Endothelial cell of hepatic sinusoid (primary cell): ENCODE measurements around the gene ACTL6B.

ENCODE experiments used
- in situ Hi-C: cut with HindIII; loops from 2 replicates; pipeline ENCODE4 v1.10.0; 2017; ENCODE audit warnings: low sequenced_read_pairs

ACTL6B gene

DNA sequence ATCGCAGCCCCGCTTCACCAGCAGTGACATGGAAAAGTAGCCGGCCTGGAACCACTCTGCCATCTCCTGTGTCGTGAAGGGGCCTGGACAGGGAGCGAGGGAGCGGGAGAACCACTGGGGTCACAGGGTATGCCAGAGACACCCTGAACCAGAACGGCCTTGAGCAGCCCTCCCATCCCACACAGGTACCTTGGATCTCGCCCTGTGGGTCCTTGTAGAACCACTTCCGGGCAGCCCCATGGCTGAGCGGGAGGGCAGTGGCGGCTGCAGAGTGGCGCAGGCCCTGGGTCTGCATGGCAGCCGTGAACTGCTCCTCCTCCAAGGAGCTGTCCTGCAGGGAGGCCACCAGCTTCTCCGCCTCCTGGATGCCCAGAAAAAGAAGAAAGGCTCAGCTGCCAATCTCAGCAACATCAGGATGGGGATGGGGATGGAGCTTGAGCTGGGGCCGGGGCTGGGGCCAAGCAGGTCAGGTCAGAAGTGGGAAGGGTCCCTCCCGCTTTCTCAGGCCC is 28.3 kb upstream of the ACTL6B start:
- in situ Hi-C loops, result no loop called here

DNA sequence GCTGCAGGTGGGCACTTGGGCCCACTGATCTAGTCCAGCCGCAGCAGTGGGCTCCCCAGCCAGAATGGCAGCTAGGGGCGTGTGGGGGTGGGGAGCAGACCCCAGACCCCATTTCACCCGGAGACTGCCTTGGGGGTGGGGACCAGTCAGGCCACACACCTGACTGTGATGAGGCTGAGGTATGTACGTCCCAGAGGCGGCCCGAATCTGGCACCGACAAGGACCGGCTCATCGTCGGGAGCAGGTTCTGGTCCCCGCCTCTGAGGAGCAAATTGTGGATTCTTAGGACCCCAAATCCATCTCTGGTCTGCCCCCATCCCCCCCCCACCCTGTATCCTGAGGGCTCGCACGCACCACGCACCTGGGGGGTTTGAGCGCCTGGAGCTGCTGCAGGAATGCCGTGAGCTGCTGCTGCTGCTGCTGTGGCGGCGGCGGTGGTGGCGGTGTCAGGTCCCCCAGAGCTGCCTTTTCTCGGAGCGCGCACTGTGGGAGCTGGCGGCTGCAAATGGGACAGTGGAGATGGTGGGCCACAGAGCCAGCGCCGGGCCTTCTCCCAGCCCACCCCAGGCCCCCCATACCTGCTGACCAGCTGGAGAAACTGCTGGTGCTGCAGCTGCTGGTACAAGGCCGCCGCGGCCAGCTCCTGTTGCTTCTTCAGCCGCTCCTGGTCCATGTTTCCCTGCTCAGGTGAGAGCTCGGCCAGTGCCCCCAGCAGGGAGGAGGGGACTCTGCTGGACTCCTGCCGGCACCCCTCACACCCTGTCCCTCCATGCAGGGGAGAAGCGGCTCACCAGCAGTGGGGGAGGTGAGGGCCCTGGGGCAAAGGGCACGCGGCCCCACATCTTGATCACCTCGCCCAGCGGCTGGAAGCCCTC is 27.6 kb upstream of the ACTL6B start:
- in situ Hi-C loops, result no loop called here

DNA sequence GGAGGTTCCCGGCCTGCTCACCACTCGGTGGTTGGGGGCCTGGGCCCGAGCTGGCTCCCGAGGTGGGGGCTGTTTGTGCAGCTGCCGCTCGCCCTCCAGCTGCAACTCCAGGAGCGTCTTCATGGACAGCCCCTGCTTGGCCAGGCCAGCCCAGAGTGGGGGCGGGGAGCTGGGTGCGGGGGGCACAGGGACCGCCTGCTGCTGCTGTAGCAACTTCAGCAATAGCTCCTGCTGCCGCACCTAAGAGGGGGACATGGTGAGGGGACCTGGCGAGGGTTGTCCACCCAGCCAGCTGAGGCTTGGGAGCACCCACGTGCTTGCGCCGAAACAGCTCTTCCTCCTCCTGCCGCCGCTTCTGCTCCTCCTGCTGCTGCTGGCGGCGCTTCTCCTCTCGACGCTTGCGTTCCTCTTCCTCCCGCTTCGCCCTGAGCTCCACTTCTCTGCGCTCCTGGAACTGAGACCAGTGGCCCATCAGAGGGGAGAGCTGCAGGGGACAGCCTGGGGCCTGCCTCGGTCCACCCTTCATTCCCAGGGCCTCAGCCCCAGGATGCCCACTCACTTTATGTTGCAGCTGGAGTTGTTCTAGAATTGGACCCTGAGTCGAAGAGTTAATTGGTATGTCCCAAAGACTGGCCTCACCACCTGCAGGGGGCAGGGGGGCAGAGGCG is 26.9 kb upstream of the ACTL6B start:
- in situ Hi-C loops, result no loop called here

DNA sequence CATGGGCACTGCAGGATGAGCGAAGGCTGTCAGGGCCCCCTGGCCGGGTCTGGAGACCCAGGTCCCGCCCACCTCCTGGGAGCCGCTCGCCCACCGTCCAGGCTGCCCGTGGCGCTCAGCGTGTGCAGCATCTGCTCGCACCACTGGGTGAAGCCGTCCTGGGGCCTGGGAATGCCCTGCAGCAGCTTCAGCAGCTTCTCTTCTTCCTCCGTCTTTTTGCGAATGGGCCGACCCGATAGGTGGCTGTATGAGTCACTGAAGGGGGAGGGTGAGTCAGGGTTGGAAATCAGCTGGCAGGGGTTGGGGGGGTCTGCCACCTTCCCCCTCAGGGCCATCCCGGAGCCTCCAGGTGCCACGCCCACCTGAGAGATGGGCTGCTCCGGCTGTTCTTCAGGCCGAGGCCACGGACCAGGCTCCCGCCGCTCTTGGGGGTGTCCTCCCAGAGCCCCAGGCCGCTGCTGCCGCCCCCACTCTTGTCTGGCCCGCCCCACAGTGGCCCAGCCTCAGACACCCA is 26.0 kb upstream of the ACTL6B start:
- in situ Hi-C loops, result no loop called here

DNA sequence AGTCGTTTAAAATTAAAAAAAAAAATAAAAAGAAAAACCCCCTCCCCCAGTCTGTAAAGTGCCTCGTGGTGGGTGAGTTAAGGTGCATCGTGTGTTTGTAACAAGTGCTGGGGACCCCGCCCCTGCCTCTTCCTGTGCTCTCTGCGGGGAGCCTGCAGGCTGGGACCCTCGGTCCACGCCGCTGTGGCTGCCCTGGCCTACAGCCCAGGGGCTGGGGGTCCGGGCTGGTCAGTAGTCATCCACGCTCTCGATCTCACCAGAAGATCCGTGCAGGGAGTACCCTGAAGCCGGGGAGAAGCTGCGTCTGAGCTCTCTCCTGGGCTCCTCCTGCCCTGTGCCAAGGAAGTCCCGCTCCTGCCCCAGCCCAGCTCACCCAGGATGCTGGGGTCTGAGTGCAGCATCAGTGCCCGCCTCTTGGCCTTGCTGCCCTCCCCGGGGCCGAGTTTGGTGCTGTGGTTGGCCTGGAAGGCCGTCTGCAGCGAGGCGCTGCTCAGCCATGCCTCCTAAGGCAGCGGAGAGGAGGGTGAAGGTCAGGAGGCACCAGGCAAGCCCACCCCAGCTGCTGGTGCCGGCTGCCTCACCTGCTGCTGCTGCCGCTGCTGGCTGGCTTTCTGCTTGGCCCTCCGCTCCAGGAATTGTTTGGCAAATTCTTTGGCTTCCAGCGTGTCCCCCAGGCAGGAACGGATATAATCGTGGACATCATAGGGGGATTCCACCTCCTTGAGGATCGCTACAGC is 25.4 kb upstream of the ACTL6B start:
- in situ Hi-C loops, result no loop called here

DNA sequence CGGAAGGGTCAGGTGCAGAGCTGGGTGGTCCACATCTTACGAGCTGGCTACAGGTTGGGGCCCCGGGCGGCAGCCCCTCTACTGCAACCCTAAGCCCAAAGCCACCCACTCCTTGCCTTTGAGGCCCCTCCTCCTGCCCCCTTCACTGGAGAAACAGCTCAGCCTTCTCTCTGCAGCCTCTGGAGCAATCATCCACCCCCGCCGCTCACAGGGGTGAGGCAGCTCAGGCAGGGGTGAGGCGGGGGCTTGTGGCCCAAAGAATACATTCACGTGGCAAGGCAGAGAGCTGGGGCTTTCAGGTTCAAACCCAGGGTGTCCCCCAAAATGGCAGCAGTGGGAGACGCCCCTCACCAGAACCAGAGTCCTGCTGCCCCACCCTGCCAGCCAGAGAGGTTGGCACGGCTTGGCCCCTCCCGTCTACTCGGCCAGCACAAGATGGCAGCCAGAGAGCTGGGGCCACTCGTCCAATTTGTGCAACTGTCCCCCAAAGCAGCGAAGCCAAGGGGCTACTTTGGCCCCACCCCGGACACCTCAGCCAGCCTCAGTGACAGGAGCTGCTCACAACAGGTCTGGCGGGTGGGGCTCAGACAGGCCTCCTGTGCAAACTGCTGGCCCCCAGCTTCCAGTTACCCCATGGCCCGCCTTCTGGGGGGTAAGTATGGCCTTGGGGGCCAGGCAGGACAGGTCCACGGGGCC is 24.5 kb upstream of the ACTL6B start:
- in situ Hi-C loops, result no loop called here

DNA sequence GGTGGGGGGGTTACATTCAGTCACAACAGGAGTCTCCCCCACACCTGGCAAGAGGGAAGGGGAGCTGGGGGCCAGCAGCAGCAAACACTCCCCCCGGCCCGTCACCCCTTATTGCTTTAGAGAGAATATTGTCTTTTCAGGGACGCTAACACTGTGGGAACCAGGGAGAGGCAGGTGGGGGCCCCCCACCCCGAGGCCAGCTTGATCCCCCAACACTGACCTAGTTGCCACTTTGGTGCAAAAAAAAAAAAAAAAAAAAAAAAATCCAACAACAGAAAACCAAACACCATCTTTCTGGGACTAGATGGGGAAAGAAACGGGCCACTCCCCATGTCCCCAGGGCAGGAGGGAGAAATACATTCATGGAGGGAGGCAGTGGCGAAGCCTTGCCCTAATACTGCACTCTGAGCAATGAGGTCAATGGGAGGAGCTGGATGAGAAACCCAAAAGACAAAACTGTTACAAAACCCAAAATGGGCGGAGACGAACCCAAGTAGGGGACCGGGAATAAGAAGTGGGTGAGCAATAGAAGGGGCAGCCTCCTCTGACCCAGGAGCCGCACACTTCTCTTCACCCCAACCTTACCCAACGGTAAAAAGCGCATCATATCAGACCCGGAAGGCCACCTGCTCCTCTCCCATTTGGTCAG is 23.8 kb upstream of the ACTL6B start:
- in situ Hi-C loops, result no loop called here

DNA sequence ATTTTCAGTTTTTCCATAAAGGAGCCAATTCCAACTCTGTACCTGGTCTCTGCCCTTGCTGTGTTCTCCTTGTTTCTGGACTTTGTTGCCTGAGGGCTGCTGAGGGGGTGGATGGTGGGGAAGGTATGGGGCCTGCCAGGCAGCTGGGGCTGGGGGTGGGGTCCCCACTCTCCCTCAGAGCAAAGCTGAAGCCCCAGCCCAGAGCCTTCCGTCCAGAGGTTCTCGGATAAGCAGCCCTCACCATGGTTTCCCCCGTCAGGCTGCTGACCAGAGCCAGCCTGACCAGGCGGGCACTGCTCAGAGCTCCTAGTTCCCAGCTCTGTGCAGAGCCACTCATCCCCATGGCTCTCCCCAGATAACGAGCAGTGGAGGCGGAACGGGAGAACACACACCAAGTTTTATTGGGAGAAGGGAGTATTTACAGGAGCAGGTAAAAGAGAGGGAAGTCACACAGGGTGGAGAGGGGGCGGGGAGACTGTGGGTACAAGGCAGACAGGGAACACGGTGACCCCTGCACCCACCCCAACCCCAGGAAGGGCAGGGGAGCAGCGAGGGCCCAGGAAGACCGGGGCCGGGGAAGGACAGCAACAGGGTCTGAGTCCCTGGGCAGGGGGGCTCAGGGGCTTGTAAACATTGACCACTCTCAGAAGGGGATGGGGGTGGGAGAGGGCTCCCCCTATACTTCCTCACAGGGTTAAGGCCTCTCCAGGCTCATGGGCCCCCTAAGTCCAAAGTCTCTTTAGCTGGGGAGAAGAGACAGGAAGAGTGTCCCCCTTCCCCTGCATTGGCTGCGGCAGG is 23.1 kb upstream of the ACTL6B start:
- in situ Hi-C loops, result no loop called here

DNA sequence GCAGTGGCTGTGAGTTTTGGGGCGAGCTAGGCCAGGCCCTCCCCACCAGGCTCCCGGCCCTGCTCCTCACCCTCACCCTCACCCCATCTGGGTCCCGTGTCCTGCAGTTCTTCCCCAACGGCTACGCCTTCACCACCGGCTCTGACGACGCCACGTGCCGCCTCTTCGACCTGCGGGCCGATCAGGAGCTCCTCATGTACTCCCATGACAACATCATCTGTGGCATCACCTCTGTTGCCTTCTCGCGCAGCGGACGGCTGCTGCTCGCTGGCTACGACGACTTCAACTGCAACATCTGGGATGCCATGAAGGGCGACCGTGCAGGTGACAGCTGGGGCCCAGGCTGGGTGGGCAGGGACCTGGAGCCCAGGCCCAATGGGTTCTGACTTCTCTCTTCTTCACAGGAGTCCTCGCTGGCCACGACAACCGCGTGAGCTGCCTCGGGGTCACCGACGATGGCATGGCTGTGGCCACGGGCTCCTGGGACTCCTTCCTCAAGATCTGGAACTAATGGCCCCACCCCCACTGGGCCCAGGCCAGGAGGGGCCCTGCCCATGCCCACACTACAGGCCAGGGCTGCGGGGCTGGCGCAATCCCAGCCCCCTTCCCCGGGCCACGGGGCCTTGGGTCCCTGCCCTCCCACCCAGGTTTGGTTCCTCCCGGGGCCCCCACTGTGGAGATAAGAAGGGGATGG is 22.2 kb upstream of the ACTL6B start:
- in situ Hi-C loops, result no loop called here

DNA sequence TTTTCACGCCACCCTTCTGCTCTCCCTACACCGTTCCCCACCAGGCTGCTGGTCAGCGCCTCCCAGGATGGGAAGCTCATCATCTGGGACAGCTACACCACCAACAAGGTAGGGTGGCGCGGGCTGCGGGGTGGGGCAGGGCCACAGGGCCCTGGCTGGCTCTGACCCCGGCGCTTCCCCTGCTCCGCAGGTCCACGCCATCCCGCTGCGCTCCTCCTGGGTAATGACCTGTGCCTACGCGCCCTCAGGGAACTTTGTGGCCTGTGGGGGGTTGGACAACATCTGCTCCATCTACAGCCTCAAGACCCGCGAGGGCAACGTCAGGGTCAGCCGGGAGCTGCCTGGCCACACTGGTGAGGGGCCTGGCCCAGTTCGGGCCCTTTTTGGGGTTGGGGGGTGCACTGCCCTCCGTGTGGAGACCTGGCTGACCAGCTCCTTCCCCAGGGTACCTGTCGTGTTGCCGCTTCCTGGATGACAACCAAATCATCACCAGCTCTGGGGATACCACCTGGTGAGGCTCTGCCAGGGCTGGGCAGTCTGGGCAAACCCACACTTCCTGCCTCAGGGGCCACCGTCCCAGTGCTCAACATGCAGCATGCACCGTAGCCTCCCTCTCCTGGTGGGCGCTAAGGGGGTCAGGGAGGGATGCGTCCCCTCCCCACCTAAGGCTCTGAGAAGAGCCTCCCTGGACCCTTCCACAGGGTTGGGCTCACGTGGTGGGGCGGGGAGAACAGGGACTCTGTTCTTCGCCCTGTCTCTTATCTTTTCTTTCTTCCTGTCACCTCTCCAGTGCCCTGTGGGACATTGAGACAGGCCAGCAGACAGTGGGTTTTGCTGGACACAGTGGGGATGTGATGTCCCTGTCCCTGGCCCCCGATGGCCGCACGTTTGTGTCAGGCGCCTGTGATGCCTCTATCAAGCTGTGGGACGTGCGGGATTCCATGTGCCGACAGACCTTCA is 21.3 kb upstream of the ACTL6B start:
- in situ Hi-C loops, result no loop called here

DNA sequence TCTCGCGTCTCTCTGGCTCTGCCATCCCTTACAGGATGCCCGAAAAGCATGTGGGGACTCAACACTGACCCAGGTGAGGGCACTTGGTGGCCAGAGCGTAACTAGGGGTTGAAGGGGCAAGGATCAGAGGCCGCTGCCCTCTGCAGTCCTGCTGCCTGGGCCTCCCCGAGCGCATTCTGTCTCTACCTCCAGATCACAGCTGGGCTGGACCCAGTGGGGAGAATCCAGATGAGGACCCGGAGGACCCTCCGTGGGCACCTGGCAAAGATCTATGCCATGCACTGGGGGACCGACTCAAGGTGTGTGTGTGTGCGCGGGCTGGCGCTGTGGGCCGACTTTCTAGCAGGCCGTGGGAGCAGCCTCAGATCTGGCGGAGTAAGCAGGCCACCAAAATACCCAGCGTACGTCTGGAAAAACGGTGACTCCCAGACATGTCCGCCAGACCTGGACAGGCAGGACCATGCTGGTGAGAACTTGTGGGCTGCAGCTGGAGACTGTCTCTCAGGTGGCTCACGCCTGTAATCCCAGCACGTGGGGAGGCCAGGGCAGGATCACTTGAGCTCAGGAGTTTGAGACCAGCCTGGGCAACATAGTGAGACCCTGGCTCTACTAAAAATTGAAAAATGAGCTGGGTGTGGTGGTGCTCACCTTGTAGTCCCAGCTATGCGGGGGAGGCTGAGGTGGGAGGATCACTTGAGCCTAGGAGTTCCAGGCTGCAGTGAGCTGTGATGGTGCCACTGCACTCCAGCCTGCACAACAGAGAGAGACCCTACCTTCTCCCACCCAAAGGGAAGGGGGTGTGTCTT is 20.5 kb upstream of the ACTL6B start:
- in situ Hi-C loops, result no loop called here

DNA sequence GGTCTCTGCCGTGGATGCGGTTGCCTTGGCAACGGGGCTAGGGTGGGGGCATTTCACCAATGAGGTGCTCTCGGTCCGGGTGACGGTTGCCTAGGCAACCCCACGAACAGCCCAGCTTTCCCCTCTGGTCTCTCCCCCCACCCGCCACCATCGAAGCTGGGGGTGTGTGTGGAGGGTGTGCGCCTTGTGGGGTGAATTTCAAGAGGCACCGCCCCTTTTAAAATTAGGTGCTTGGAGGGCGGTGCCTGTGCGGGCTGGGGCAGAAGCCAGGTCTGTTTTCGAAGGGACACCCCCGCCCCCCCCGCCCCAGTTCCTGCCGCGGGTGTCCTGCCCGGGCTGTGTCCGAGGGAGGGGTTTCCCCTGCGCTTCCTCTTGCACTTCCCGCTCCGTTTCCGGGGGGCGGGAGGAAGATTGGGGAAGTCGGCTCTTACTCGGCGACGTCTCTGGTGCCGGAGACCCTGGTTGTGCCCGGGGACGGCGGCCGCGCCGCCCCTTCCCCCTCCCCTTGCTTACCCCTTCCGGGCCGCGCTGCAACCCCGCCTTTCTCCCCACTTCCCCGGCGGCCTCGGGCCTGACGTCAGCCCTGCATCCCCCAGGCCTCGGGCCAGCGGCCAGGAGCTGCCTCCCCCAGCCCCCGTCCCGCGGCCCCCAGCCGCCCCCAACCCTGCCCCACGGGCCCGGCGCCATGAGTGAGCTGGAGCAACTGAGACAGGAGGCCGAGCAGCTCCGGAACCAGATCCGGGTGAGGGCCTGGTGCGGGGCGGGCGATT is 19.5 kb upstream of the ACTL6B start:
- in situ Hi-C loops, result no loop called here

DNA sequence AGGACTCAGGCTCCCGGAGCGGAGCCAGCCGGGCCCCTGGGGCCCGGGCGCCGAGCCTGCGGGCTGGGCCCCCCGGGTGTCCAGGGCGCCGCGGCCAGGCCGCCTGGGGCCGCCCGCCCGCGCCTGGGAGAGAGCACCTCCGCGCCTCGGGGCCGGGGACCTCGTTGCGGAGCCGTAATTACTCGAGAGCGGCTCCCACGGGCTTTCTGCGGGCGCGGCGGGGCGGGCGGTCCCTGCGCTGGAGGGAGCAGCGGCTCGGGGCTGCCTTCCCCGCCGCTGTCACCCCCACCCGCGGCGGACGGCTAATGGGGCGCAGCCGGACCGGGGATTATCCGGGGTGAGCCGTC is 18.8 kb upstream of the ACTL6B start:
- in situ Hi-C loops, result no loop called here

DNA sequence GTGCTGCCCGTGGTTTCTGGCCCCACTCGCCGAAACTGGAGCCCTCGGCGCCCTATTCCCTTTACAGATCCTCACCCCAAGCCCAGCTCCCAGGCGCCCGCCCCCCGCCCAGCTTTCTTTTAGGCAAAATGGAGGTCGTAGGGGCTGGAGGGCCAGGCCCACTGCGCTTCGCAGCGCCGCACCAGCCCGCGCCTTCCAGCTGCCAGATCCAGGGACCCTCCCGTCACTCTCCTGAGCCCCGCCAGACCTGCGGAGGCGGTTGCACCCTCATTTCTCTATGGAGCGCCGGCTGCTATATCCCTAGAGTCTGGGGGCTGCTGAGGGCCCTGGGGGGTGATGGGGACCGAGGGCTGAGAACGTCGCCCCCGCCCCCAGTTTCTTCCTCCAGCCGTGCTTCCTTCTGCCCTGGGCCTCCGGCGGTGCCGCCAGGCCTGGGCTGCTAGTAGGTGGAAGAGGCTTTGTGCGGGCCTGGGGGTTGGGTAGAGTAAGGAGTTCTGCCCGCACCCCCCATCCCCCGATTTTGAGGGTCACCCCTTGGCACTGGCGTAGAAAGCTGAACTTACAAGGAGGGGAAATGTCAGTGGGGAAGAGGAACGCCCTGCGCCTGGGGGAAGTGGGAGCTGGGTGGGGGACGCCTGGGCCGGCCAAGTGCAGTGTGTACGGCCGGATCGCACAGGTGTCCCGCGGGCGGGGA is 18.3 kb upstream of the ACTL6B start:
- in situ Hi-C loops, result no loop called here

DNA sequence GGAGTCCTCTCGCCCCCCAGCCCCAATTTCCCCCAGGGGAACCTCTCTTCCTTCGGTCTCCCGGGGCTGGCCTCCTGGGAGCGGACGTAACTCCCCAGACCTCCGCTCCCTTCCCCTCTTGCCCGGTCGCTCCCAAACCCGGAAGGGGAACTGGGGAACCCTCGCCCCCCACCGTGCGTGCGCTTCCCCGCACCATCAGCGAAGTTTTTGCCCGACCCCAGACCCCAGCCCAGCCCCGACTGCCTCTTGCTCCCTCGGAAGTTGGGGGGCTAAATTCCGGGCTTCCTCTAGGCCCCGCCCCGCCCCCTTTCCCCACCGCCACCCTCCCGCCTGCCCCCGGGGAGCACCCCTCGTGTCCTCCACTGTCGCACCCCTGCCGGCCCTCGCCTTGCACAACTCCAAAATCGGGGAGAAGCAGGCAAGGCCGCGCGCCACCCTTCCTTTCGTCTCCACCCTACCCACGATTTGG is 17.7 kb upstream of the ACTL6B start:
- in situ Hi-C loops, result no loop called here
